Suprapubic skin (tissue), 4 donors: ENCODE results near the gene SHOC2.

Experiments
- CTCF ChIP-seq, 2 donors: fragments of 200-600 bp in 1 of 2; fragments of 450-650 bp in 1 of 2; sonication (generic) in 1 of 2; IDR thresholded peaks; one replicate each; pipeline ENCODE4 v1.5.1; 2016 to 2019; ENCODE audit warnings: antibody characterized with exemption in 2 of 2, mild to moderate bottlenecking in 1 of 2, moderate library complexity in 1 of 2
- POLR2A ChIP-seq, 2 donors: fragments of 450-650 bp; IDR thresholded peaks; one replicate each; pipeline ENCODE4 v1.6.1; 2017; ENCODE audit warnings: antibody characterized with exemption in 2 of 2, mild to moderate bottlenecking in 2 of 2, moderate library complexity in 2 of 2
- POLR2AphosphoS5 ChIP-seq, 3 donors: sonication (generic); formaldehyde crosslinking; IDR thresholded peaks; one replicate each; pipeline ENCODE4 v1.6.1; 2017; ENCODE audit warnings: antibody characterized with exemption in 3 of 3

GRCh38 chr10:110916554-110917346 is 2.7 kb upstream of the SHOC2 start:
- no peak for TF ChIP-seq CTCF (IDR thresholded peaks at IDR 0.05)
- no peak for TF ChIP-seq POLR2A (IDR thresholded peaks at IDR 0.05)
- TF ChIP-seq POLR2AphosphoS5 (IDR thresholded peaks at IDR 0.05): no peak
